T-helper 1 cell (primary cell): ENCODE measurements around the gene CARNS1.

ENCODE experiments used
- DNase-seq, 5 donors: peaks; one replicate each; pipeline ENCODE4 v3.0.0-alpha.2; 2012 to 2020
- total RNA-seq, 4 donors: gene quantifications; one replicate each; lab custom pipeline; 2026; lab: John Stamatoyannopoulos, UW

Gene CARNS1, protein sequence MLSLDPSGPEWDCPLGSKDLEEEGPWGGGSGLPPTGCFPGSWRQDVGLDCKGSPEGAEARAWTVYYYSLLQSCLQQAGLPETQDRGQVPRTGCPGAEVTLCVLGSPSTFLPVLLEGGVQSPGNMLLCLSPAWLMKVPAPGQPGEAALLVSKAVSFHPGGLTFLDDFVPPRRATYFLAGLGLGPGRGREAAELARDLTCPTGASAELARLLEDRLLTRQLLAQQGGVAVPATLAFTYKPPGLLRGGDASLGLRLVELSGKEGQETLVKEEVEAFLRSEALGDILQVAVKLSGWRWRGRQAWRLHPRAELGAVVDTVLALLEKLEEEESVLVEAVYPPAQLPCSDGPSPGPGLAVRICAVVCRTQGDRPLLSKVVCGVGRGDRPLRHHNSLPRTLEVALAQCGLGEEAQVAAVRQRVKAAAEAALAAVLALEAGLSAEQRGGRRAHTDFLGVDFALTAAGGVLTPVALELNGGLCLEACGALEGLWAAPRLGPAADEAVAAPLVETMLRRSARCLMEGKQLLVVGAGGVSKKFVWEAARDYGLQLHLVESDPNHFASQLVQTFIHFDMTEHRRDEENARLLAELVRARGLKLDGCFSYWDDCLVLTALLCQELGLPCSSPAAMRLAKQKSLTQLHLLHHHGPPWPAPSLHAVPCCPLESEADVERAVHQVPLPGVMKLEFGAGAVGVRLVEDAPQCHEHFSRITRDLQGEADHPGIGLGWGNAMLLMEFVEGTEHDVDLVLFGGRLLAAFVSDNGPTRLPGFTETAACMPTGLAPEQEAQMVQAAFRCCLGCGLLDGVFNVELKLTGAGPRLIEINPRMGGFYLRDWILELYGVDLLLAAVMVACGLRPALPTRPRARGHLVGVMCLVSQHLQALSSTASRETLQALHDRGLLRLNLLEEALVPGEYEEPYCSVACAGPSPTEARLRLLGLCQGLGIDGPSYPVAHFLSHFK
- 6.5 to 14.3 (median 9.7) reads per million in 4 donors for total RNA-seq

DNA sequence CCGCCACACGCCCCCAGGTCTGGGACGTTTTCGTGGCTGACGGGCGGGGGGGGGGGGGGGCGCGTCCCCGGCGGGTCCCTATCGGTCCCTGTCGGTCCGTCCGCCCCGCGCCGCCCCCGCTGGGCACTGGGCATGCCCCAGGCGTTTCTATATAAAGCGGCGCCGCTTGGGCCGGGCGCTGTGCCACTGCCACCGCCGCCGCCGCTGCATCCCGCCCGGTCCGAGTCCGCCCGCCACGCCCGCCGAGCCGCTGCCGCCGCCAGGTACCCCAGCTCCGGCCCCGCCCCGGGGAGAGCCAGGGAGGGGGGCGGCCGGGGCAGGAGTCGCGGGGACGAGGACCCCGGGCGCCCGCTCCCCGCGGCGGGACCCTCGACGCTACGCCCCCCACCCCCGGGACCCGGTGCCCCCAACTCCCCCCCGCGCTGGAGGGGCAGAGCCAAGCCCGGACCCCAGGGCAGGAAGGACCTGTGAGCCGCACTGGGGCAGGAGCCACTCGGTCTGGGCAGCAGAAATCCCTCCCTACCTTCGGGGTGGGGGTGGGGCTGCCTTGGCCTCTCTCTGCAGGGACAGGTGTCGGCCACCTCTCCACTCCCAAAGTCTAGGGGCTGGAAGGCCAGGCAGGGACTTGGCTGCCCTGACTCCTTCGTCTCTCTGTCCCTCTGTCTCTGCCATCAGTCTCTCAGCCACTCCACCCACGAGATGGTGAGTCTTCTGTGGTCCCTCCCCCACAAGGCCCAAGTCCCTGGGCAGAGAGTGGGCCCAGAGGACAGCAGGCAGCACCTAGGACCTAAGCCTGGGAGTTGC, at the start of gene CARNS1:
Gene CARNS1 (plus strand): TSS at position 178 of the 804 bp plus-strand sequence. CDS start 522 bp downstream, at position 700.
- no peak for DNase-seq

DNA sequence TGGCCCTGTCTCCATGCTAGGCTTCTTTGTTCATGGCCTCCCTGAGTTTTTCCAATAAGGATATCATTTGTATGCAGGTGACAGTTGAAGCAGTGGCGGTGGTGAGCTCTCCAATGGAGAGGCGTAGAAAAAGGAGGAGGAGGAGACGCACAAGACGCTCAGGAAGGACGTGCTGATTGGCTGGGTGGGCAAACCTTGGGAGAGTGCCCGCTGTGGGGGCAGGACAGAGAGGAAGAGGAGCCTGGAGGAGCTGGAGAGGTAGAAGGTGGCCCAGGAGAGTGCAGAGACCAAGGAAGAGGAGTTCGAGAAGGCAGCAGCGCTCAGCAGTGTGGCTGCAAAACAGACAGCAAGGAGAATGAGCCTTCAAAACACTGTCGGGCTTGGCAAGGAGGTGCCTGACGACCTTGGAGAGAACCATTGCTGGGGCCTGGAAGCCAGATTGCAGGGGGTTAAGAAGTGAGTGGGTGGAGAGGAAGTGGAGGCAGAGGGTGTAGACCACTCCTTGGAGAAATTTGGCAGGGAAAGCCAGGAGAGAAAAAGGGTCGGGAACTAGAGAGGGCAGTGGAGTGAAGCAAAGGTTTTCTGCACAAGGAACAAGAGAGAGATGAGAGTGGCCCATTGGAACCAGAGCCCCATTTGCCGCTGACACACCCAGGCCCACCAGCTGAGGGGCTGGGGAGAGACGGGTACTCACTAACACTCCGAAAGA, 49.6 kb upstream of the CARNS1 start:
- no peak for DNase-seq

DNA sequence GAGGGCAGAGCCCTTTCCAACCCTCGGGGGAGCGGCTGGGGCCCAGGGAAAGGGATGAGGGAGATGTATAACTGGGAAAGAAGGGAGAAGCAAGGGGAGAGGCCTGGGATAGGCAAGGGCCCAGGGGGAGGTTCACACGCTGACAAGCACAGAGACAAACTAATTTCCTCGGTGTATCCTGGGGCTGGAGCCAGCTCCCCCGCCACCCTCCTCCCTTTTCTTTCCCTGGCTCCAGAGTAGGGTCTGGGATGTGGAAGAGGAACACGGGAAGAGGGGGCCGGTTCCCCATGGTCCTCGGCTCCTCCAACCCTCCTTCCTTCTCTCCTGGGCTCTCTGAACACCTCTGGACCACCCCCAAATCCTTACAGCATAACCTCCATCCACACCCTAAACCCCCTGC, 48.9 kb upstream of the CARNS1 start:
- no peak for DNase-seq

DNA sequence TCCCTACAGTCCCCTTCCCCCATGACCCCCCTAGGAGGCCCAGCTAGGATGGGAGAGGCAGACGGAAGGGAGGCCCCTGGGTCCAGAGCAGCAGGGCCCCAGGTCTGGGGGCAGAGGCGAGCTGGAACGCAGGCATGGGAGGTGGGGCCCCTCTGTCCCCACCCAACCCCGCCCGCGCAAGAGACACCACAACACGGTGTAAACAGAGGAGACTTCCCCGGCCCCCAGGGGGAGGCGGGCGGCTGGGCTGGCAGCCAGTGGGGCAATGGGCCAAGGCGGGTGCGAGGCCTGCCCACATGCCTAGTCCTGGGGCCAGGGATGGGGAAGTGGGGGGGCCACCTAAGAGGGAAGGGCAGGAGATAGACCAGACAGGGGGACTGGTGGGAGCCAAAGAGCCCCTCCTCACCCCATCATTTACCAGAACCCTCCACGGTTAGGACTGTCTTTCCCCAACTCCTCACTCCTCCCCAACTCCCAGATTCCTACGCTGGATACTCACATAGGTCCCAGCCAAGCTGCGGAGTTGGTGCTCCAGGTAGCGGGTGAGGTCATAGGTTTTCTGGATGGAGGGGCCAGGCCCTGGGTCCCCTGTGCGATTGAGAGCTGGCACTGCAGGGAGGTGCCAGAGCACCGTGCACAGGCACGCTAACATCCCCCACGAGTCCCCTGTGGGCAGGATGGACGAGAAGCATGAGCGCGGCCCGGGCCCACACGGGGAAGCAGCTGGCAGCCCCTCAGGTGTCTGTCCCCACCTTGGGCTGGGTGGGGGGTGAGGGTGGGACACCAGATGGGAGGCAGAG, 48.3 kb upstream of the CARNS1 start:
- no peak for DNase-seq

DNA sequence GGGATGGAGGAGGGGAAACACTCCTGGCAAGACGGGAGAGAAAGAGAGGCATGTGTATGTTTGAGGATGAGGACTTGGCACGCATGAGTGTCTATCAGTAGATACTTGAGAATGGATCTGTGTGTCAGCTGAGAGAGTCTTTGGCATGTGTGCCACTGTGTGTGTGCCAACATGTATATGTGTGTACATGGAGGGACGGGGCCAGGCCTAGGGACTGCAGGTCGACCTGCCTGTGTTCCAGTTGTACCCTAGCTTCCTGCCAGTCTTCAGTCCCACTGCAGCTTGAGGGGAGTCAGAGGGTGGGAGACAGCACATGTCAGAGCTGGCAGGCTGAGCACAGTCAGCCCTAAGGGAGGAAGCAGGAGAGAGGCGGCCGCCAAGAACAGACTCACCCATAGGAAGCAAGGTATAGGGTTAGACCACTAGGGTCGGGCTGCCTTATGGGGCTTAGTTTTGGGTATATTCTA, 47.7 kb upstream of the CARNS1 start:
- DNase-seq, result no peak

DNA sequence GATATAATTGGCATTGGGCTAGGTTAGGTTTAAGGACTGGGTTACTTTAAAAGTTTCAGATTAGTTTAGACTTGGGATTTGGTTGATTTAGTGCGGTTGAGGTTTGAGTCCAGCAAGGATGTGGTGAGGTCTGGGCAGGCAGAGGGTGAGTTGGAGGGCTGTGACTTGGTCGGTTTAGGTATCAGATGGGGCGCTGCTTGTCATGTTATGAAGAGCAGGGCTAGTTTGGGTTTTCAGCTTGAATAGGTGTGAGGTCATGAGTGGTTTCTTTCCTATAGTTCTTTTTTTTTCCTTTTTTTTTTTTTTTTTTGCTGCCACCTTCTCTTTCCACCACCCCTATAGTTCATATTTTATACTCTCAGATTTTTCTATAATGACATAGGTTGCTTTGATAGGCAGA, 46.9 kb upstream of the CARNS1 start:
- DNase-seq, result peak in 1 of 5 donors; percentile 42

DNA sequence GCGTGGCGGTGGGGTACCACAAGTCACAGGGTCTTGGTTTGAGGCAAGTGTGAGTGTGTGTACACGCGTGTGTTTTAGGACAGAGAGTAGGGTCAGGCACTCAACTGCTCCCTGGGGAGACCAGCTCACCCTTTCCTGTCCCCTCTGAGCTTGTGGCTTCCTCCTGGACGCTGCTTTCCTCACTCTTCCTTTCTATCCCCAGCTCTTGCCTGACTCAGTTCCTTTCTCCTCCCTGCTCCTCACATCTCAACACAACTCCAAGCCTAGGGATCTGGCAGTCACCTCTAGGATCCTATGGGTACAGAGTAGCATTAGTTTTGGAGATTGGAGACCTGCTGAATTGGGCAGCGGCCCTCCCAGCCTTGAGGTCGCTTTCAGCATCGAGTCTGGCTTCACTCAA, 46.2 kb upstream of the CARNS1 start:
- DNase-seq, result no peak

DNA sequence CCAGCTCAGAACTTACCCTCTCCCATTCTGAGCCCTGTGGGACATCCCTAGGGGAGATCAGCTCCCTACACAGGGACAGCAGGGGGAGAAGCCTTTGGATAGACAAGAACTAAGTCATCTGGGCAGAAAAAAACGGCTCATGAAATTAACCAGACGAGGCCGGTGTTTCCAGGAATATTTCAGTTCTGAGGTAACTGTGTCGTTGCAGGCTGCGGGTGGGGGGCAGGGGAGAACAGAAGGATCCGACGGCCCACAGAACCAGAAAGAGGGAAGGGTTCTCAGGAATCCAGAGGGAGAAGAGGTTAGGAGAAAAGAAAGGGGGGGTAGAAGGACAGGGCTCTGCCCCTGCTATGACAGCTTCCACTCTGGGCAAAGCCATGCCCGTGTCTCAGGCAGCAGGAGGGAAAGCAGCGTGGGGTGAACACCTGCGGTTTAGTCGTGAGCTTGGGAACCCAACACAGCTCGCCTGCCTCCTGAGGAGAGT, 45.6 kb upstream of the CARNS1 start:
- no peak for DNase-seq

DNA sequence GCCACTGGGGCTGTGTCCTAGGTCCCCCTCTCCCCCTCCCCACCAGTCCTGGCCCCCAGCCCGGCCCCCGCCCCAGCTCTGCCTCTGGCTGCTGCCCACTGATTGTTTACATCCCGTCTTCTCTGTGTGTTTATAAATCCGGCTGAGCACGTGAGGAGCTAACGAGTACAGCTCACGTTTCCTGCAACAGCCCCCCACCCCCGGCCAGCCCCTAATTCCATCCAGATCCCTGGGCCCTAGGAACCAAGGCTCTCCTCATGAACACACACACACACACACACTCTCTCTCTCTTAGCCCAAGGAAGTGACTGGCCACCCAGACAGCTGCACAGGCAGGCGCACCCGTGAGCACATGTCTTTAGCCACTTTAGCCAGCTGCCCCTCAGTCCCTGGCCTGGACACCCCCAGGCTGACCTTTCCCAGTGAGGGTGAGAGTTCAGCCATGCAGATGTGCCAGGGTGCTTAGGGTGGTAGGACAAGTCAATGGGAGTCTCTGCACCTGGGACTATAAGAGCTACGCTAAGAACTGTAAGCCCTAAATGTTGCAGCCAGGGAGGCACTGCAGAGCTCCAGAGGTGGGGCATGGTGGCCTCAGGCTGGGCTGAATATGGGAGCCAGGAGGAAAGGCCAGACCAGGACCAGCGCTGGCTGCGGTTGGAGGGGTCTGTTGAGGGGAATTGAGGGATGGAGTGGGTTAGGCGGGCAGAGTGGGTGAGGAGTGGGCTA, 45.0 kb upstream of the CARNS1 start:
- DNase-seq, result no peak

DNA sequence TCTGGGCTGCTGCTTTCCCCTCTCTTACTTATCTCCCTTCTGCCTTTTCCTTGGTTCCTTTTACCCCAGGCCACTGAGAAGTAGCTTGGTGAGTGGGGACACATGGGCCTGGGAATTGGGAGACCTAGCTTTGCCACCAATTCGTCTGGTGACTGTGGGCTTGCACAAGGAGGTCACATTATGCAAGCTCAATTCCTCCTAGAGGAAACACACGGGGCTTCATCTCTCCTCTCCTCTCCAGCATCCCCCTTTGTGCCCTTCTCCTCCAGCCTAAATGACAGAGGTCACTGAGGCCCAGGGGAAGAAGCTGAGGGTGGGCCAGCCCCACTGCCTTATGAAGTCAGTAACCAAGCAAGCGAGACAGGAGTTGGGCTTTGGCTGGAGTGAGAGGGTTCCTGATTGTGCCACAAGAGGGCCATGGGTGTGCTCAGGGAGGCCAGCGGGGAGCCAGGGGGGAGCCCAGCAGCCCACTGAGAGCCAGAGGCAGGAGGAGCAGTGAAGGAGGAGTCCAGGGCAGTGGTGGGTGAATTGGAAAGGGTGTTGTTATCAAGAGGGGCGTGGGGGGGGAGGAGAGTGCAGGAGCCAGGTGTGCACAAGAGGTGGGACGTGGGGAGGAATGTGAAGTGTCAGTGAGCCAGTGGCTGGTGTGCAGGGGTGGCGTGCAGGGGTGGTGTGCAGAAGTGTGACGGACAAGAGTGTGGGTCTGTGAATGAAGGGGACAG, 44.1 kb upstream of the CARNS1 start:
- peak in 1 of 5 donors; percentile 25 for DNase-seq

DNA sequence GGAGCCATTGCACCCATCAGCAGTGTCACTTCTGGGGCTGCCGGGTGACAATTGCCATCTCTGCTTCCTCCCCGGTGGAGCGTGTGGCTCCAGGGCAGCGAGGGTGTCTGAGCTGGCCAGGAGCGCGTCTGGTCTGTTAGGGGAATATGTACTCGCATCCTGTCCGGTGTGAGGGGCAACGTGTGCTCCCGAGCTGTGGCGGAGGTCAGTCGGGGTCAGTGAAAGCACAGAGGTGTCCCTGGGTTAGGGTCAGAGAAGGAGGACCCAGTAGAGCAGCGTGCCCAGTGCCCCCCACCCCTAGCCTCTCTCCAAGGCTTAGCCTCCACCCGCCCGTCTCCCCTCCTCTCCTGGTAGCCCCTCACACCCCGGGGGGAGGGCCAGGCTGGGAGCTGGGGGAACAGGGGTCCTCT, 43.6 kb upstream of the CARNS1 start:
- DNase-seq, result no peak

DNA sequence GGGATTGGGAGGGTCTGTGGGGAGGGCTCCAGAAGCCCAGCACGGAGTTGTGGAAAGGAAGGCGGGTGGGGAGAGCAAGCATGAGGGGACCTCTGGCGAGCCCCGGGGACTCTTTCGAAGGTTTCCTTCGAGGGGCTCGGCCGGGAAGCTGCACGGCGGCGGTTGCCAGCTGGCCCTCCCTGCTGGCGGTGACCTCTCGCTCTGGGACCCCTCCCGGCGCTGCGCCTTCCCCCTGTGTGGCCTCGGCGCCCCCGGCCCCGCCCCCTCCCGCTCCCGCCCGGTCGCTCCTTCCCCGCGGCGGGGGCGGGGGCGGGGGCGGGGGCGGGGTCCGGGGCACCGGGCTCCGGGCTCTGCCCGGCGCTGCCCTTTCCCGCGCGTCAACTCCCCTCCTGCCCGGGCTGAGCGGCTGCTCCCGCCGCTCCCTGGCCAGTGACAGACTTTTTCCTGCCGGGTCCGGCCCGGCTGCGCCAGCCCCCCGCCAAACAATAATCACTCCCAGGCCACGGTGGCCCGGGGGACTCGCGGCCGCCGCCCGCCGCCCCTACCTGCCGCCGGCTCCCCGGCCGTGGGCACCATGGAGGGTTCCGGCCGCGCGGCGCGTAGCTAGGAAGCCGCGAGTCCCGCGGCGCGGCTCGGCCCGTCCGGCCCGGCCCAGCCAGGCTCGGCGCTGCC, 43.0 kb upstream of the CARNS1 start:
- peak in 1 of 5 donors; percentile 30 for DNase-seq

DNA sequence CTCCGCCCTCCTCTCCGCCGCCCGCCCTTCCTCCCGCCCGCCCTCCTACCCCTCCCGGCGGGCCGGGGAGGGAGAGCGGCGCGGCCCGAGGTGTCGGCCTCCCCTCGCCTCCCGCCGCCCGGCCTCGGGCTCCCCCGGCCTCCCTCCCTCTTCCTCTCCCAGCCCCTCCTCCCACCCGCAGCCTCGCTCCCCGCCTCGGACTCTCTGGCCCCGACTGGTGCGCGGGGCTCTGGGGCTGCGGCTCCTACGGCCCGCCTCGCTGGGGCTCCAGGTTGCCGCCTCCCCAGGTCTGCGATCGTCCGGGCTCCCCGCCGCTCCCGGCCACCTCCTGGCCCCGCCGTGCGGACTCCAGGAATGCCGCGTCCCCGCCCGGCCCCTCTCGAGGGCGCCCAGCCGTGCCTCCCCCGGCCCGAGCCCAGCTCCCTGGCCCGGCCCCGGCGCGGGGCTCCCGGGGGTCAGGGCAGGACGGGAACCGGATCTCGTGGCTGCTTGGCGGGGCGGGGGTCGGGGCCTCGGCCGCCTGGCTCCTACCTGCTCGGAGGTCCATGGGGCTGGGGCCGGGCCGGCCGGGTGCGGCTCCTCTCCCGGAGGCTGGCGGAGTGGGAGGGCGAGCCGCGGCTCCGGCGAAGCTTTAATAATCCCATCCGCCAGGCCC, 42.4 kb upstream of the CARNS1 start, which contains the start of gene CLCF1:
Gene CLCF1 (minus strand): TSS at position 606 of the 655 bp plus-strand sequence. CDS start 59 bp downstream, at position 547.
- DNase-seq, result peak in 2 of 5 donors; percentile 29 to 32

DNA sequence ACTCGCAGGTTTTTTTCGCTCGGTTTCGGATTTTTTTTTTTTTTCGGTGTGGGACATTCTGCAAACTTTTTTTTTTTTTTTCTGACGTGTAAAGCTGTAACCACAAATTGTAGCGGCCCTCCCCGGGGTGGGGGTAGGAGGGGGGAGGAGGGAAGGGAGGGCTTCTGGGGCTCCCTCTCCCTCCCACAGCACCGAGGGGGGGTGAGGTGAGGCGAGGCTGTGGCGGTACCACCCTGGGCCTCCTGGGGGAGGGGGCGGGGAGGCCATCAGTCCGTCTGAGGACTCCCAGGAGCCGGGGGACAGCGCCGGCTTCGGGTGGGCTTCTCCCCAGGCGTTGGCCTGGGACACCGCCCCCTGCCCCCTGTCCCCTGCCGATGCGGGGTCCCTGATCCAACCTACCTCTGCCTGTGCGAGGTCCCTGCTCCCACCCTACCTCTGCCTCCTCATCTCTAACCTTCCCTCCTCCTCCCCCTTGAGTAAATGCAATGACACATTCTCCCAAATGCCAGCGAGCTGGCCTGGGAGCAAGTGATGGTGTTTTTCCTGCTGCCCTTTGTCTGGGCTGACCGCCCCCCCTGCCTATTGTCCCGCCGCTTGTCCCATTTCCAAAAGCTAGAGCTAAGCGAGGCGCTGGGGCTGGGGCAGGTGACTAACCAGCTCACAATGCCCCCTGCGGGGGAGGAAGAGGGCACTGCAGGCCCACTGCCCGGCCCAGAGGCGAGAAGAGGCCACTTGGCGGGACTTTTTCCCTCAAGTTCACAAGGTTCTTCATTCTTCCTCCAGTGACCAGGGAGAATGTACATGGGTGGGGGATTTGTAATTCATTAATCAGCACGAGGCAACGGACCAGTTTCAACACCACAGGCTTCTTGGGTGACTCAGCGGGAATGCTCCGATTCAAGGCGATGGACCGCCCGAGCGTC, 41.6 kb upstream of the CARNS1 start:
- DNase-seq, result peak; percentile 63 to 85 (median 81)

DNA sequence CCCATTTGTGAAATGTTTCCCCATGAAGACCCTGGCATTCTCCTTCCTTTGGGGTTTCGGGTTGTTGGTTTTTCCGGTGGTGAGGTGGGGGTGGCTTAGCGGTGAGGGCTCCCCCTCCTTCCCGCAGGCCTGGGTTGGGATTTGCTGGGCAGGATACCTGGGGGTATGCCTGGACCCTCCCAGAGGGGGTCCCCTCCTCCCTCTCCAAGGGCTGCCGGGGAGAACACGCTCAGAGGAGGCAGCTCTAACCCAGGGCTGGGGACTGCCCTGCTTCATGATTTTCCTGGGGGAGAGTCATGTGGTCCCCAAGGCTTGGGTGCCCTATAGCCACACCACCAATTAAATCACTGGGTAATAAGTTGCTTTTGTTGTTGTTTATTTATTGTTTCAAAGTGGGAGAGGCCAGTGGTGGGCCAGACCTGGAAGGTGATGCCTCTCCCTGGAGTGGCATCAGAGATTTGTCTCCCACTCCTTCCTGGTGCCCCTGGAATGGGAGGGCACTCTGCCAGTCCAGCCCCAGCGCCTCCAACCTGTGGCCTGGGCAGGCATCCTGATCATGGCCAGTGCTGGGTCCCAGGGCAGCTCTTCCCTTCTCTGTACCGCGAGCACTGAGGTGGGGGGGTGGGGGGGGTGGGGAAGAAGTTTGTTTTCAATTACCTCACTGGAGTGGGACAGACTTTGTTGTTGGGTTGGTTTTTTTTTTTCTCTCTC, 40.8 kb upstream of the CARNS1 start:
- DNase-seq, result no peak
